Panc1 (cell line): Measurements from ENCODE around the gene KPNB1. TPM values are rescaled to one million over a fixed set of nuclear protein-coding genes. Genes with fewer than 3 reads are reported as not detected.

Source experiments
- ATAC-seq: fragments of 200-7000 bp; cut with Tn5 transposase; 2 replicates; pipeline ENCODE4 v1.9.1; 2020; ENCODE audit warnings: mild to moderate bottlenecking, moderate library complexity
- BruUV-seq: library from RNA; stranded (reverse); fragments of 400-500 nt; replicated peaks from 2 replicates; lab custom pipeline; 2021; lab: Mats Ljungman, UMichigan
- CTCF ChIA-PET: fragments of 300-600 bp; sonication (Branson Sonifier 250); formaldehyde crosslinking; loops from one replicate; lab custom pipeline; 2022; ENCODE audit warnings: antibody characterized with exemption; lab: Charles Lee
- POLR2A ChIA-PET: fragments of 300-600 bp; sonication (Branson Sonifier 250); formaldehyde crosslinking; loops from one replicate; lab custom pipeline; 2022; ENCODE audit warnings: antibody characterized with exemption; lab: Charles Lee
- DNase-seq: peaks from one replicate; pipeline ENCODE4 v3.0.0-alpha.2; 2010; ENCODE audit warnings: low read depth, low spot score
- H3K27ac ChIP-seq: 2 replicates; pipeline ENCODE4 v1.5.1; 2011; ENCODE audit warnings: mild to moderate bottlenecking, low read length, inconsistent platforms
- H3K27me3 ChIP-seq: fragments of 200-500 bp; sonication (Bioruptor generic); 2 replicates; pipeline ENCODE4 v1.6.0; 2014; ENCODE audit warnings: low read length, inconsistent platforms; ENCODE audit not compliant: control insufficient read depth, insufficient read depth
- H3K36me3 ChIP-seq: fragments of 200-500 bp; sonication (Bioruptor generic); 2 replicates; pipeline ENCODE4 v1.5.1; 2014; ENCODE audit warnings: inconsistent platforms, mild to moderate bottlenecking, low read length, moderate library complexity; ENCODE audit not compliant: control insufficient read depth, insufficient read depth
- H3K4me1 ChIP-seq: 2 replicates; pipeline ENCODE4 v1.5.1; 2011; ENCODE audit warnings: inconsistent platforms, mild to moderate bottlenecking, low read length, moderate library complexity; ENCODE audit not compliant: control insufficient read depth, insufficient read depth
- H3K4me3 ChIP-seq, 2 experiments: 2 replicates each; pipeline ENCODE4 v1.5.1; 2011 to 2012; ENCODE audit warnings: low read depth in 2 of 2, low read length in 2 of 2, mild to moderate bottlenecking in 2 of 2, inconsistent platforms in 1 of 2, moderate library complexity in 1 of 2
- H3K9me3 ChIP-seq: fragments of 200-500 bp; sonication (Bioruptor generic); 2 replicates; pipeline ENCODE4 v1.5.1; 2014; ENCODE audit warnings: low read depth, mild to moderate bottlenecking, inconsistent platforms, low read length, moderate library complexity; ENCODE audit not compliant: control insufficient read depth, insufficient read depth
- CTCF ChIP-seq: fragments of 450-650 bp; IDR thresholded peaks from 2 replicates; pipeline ENCODE4 v1.5.1; 2017; ENCODE audit warnings: mild to moderate bottlenecking
- POLR2AphosphoS5 ChIP-seq: IDR thresholded peaks from 2 replicates; pipeline ENCODE4 v1.6.1; 2012; ENCODE audit warnings: mild to moderate bottlenecking, low read depth, low read length, moderate library complexity
- REST ChIP-seq, 2 experiments: IDR thresholded peaks; 2 replicates each; pipeline ENCODE4 v1.6.1; 2011 to 2012; ENCODE audit warnings: low read depth in 2 of 2, control low read depth in 1 of 2, low read length in 1 of 2, mild to moderate bottlenecking in 1 of 2, moderate library complexity in 1 of 2; ENCODE audit not compliant: insufficient read depth in 1 of 2
- SIN3A ChIP-seq: IDR thresholded peaks from 2 replicates; pipeline ENCODE4 v1.6.1; 2012; ENCODE audit warnings: low read depth, mild to moderate bottlenecking, low read length, moderate library complexity, borderline replicate concordance; ENCODE audit not compliant: insufficient read depth
- TCF7L2 ChIP-seq: IDR thresholded peaks from 2 replicates; pipeline ENCODE4 v1.6.1; 2011; ENCODE audit warnings: mild to moderate bottlenecking, low read depth, low read length, inconsistent platforms
- in situ Hi-C: cut with HindIII; loops from 2 replicates; pipeline ENCODE4 v1.10.0; 2016; ENCODE audit warnings: low sequenced_read_pairs, low pct_unique_long_range_greater_than_20kb
- intact Hi-C: fragments of 100-400 bp; cut with micrococcal nuclease; formaldehyde crosslinking; loops from one replicate; pipeline ENCODE4 v1.10.0; 2022; ENCODE audit not compliant: unreplicated experiment
- total RNA-seq: library from RNA; stranded (reverse); gene quantifications from one replicate; pipeline ENCODE4 v1.2.1, GENCODE V29; 2021; ENCODE audit not compliant: unreplicated experiment

The KPNB1 gene
- total RNA-seq, 1 experiment from 2014 or later, result 666 TPM

- Histone ChIP-seq H3K27ac (no peak overlapping the region), H3K27me3 (no peaks in the 10 kb centered on the region), H3K4me1 (peaks cover 3% of the 10 kb centered on the region; the same call in 1 of the 2 replicates), H3K36me3 (no peaks in the 10 kb centered on the region), H3K4me3 (no peak overlapping the region), H3K9me3 (no peaks in the 10 kb centered on the region)
- POLR2A ChIA-PET, result no interaction called here
- intact Hi-C loops, result no loop called here
- DNase-seq, result no peak
- CTCF ChIA-PET, result no interaction called here
- TF ChIP-seq REST (IDR thresholded peaks at IDR 0.05; ENCODE audit: insufficient read depth in 1 of 2, low read depth in 2 of 2, low read length in 1 of 2), result no peak
- no peak for TF ChIP-seq SIN3A
- TF ChIP-seq TCF7L2, result no peak
- TF ChIP-seq CTCF, result no peak
- no peak for TF ChIP-seq POLR2AphosphoS5
- peak; percentile 37; the same call in 1 of the 2 replicates for ATAC-seq
- in situ Hi-C loops, result no loop called here
- BruUV-seq, result no TSS peak
Observed at GRCh38 chr17:47720754-47721533, 71.2 kb downstream of the KPNB1 start.

- Histone ChIP-seq H3K4me3 (no peak overlapping the region), H3K36me3 (no peaks in the 10 kb centered on the region), H3K27me3 (no peaks in the 10 kb centered on the region), H3K27ac (no peak overlapping the region), H3K4me1 (peaks cover 3% of the 10 kb centered on the region; the same call in 1 of the 2 replicates), H3K9me3 (no peaks in the 10 kb centered on the region)
- intact Hi-C loops (no loop called here), in situ Hi-C loops (no loop called here)
- ChIA-PET CTCF (no interaction called here), POLR2A (no interaction called here)
- no TSS peak for BruUV-seq
- no peak for ATAC-seq
- TF ChIP-seq REST (IDR thresholded peaks at IDR 0.05; ENCODE audit: insufficient read depth in 1 of 2, low read depth in 2 of 2, low read length in 1 of 2), result no peak
- TF ChIP-seq CTCF, result no peak
- TF ChIP-seq SIN3A, result no peak
- no peak for TF ChIP-seq TCF7L2
- TF ChIP-seq POLR2AphosphoS5, result no peak
- no peak for DNase-seq
Observed at GRCh38 chr17:47721725-47722124, 72.0 kb downstream of the KPNB1 start.
